Activated naive CD4-positive, alpha-beta T cell treated with anti-CD3 and anti-CD28 coated beads, Interleukin-2, amount 50 U/mL, for 24 hours (primary cell): ENCODE results near the gene CHMP4A.
A peak's percentile ranks its signal among the peaks of the same experiment; 100 is the strongest.

Source experiments
- H3K27ac Mint-ChIP-seq: one replicate; pipeline ENCODE4 v1.8.0; 2021; ENCODE audit warnings: mild to moderate bottlenecking, mixed read lengths
- H3K27me3 Mint-ChIP-seq: one replicate; pipeline ENCODE4 v1.8.0; 2021; ENCODE audit warnings: mixed read lengths
- H3K36me3 Mint-ChIP-seq: one replicate; pipeline ENCODE4 v1.8.0; 2021; ENCODE audit warnings: mixed read lengths
- H3K4me1 Mint-ChIP-seq: one replicate; pipeline ENCODE4 v1.8.0; 2021; ENCODE audit warnings: mixed read lengths
- H3K4me3 Mint-ChIP-seq: one replicate; pipeline ENCODE4 v1.8.0; 2021; ENCODE audit warnings: mild to moderate bottlenecking, mixed read lengths
- H3K9me3 Mint-ChIP-seq: one replicate; pipeline ENCODE4 v1.8.0; 2021; ENCODE audit warnings: mixed read lengths

The CHMP4A gene

DNA sequence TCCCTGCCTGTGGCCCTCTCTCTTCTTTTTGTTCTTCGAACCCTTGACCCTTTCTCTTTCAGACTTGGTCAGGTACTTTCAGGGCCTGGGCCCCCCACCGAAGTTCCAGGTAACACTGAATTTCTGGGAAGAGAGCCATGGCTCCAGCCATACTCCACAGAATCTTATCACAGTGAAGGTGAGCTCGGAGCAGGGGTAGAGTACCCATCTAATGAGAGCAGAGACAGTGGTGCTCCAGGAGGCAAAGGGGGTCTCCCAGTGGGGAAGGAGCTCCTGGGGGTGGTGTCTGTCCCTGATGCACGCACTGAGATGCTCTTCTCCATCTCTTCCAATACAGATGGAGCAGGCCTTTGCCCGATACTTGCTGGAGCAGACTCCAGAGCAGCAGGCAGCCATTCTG, 47.5 kb downstream of the CHMP4A start:
- Mint-ChIP-seq H3K9me3 (no peaks in the 10 kb centered on the region), H3K4me3 (peak overlapping the region; percentile 23), H3K27ac (peak overlapping the region; percentile 30), H3K4me1 (peaks cover 69% of the 10 kb centered on the region), H3K36me3 (peaks cover 34% of the 10 kb centered on the region), H3K27me3 (no peaks in the 10 kb centered on the region)

GRCh38 chr14:24164518-24164991, 48.7 kb downstream of the CHMP4A start:
- Mint-ChIP-seq H3K9me3 (no peaks in the 10 kb centered on the region), H3K27me3 (no peaks in the 10 kb centered on the region), H3K4me3 (peak overlapping the region; percentile 15), H3K36me3 (peaks cover 32% of the 10 kb centered on the region), H3K4me1 (peaks cover 74% of the 10 kb centered on the region), H3K27ac (peak overlapping the region; percentile 77)

GRCh38 chr14:24162093-24162492, 51.2 kb downstream of the CHMP4A start:
- peaks cover 64% of the 10 kb centered on the region for H3K4me1 Mint-ChIP-seq
- peaks cover 23% of the 10 kb centered on the region for H3K36me3 Mint-ChIP-seq
- H3K9me3 Mint-ChIP-seq: no peaks in the 10 kb centered on the region

DNA sequence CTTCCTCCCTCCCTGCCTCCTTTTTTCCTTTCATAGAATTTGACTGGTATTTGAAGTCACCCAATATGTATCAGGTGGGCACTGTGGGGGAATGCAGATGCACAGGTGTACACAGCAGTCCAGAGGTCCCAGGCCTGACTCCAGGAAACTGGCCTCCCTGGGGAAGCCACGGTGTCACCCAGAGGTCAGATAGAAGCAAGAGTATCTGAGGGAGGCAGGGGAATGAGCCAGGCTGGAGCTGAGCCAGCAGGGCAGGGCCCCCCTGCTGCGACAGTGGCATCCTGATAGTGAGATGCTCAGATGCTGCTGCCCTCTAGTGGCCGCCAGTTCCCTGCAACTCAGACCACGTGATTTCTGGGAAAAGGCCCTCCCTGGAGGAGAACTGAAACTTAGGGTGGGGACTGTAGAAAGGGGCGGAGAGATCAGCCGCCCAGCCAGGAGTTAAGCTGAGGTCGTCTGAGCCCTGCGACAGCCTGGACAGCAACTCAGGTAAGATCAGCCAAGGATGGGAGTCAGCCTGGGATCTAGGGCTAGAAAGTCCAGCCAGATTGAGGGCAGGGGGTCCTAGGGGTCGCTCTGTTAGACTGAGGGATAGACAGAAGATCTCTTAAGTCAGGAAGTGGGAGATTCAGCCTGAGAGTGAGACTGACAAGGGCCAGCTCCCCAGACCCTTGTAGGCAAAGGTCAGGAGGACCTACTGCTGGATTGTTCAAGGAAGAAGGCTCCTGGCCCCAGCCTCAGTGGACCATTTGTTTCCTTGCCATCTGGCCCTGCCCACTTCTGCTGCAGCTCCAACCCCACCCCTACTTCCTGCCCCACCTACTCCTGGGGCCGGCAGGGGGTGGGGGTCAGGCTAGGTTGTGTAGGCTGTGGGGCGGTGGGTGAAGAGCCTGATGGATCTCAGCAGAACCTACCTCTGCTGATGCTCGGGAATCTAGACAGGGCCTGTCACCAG, 52.2 kb downstream of the CHMP4A start, which contains the start of gene IRF9:
TSS of gene IRF9 (plus strand) at position 416 of the 955 bp plus-strand sequence. CDS start 880 bp downstream, outside the sequence.
- Mint-ChIP-seq H3K36me3 (peaks cover 19% of the 10 kb centered on the region), H3K4me1 (peaks cover 58% of the 10 kb centered on the region), H3K27me3 (no peaks in the 10 kb centered on the region), H3K4me3 (peak within 1 kb of the TSS; percentile 98), H3K27ac (peak within 1 kb of the TSS; percentile 100), H3K9me3 (no peaks in the 10 kb centered on the region)

More at GRCh38 chr14:24162093-24162492, 51.2 kb downstream of the CHMP4A start:
- H3K27me3 Mint-ChIP-seq: no peaks in the 10 kb centered on the region
- H3K4me3 Mint-ChIP-seq: peak overlapping the region; percentile 98
- H3K27ac Mint-ChIP-seq: peak overlapping the region; percentile 100

- Mint-ChIP-seq H3K27me3 (no peaks in the 10 kb centered on the region), H3K4me1 (peaks cover 52% of the 10 kb centered on the region), H3K4me3 (peak overlapping the region; percentile 33), H3K27ac (peak overlapping the region; percentile 100), H3K9me3 (no peaks in the 10 kb centered on the region), H3K36me3 (peaks cover 17% of the 10 kb centered on the region)
Measured at GRCh38 chr14:24160499-24160849, 52.8 kb downstream of the CHMP4A start.

DNA sequence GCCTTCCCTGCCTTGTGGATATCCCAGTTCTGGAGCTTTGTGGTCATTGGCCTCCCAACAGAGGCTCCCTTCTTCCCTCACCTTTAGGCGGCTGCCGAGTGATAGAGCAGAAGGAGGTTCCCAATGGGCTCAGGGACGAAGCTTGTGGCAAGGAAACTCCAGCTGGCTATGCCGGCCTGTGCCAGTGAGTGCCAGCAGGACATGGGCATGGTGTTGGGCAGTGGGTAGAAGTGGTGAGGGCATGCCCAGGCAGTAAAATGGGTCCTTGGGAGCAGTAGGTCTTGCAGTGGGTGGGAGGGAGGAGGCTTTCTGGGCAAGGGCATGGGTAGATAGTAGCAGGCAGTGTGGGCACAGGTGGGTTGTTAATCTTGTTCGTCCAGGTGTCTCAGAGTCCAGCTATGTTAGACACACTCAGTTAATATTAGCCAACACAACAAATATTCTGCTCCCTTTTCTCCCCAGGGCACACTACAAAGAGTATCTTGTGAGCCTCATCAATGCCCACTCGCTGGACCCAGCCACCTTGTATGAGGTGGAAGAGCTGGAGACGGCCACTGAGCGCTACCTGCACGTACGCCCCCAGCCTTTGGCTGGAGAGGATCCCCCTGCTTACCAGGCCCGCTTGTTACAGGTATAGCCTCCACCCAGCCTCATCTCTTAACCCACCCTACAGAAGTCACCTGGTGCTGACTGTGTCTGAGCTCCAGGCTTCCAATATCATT, 53.4 kb downstream of the CHMP4A start:
- H3K4me3 Mint-ChIP-seq: peak overlapping the region; percentile 33
- H3K4me1 Mint-ChIP-seq: peaks cover 47% of the 10 kb centered on the region
- H3K9me3 Mint-ChIP-seq: no peaks in the 10 kb centered on the region
- H3K27ac Mint-ChIP-seq: peak overlapping the region; percentile 93
- no peaks in the 10 kb centered on the region for H3K27me3 Mint-ChIP-seq
- H3K36me3 Mint-ChIP-seq: peaks cover 17% of the 10 kb centered on the region
